GM18502 (cell line): ENCODE measurements around the gene PSME4.
"Not testable (repeated sequence)": the region's sequence is repeated elsewhere in the genome, so short reads cannot be mapped to it uniquely, and the experiment has no call there.

Source experiments
- ATAC-seq: cut with Tn5 transposase; IDR thresholded peaks from one replicate; pipeline ENCODE4 v1.9.1; 2021; ENCODE audit warnings: mild to moderate bottlenecking; ENCODE audit not compliant: unreplicated experiment, poor library complexity

Gene PSME4

GRCh38 chr2:53886406-53887280 is 84.2 kb downstream of the PSME4 start:
- ATAC-seq, result no peak

GRCh38 chr2:53884883-53885282 is 85.9 kb downstream of the PSME4 start:
- ATAC-seq, result no peak

GRCh38 chr2:53881986-53882385 is 88.8 kb downstream of the PSME4 start:
- no peak for ATAC-seq

GRCh38 chr2:53881360-53881759 is 89.4 kb downstream of the PSME4 start:
- ATAC-seq, result no peak

GRCh38 chr2:53880756-53881155 is 90.0 kb downstream of the PSME4 start:
- no peak for ATAC-seq

GRCh38 chr2:53877556-53877955 is 93.2 kb downstream of the PSME4 start:
- no peak for ATAC-seq

- no peak for ATAC-seq
Measured at GRCh38 chr2:53877112-53877511, 93.7 kb downstream of the PSME4 start.

- ATAC-seq, result no peak
Measured at GRCh38 chr2:53874401-53874950, 96.3 kb downstream of the PSME4 start.

- no peak for ATAC-seq
Measured at GRCh38 chr2:53867773-53868172, 103.0 kb downstream of the PSME4 start.

GRCh38 chr2:53867169-53867568 is 103.6 kb downstream of the PSME4 start:
- no peak for ATAC-seq

GRCh38 chr2:53865962-53866361 is 104.8 kb downstream of the PSME4 start:
- ATAC-seq, result no peak

- ATAC-seq, result no peak
Measured at GRCh38 chr2:53865264-53865663, 105.5 kb downstream of the PSME4 start.

- no peak for ATAC-seq
Measured at GRCh38 chr2:53863538-53864227, 107.1 kb downstream of the PSME4 start.

- no peak for ATAC-seq
Measured at GRCh38 chr2:53861824-53862223, 109.0 kb downstream of the PSME4 start.

GRCh38 chr2:53859206-53860181 is 111.3 kb downstream of the PSME4 start, which contains the start of gene GPR75:
Gene GPR75, minus strand, starts transcription at chr2:53859967. Its CDS starts 5,211 bp downstream, at chr2:53854756.
- no peak for ATAC-seq

- ATAC-seq, result no peak
Measured at GRCh38 chr2:53856272-53856671, 114.5 kb downstream of the PSME4 start.

GRCh38 chr2:53854678-53855077 is 116.1 kb downstream of the PSME4 start:
- no peak for ATAC-seq

- no peak for ATAC-seq
Measured at GRCh38 chr2:53852532-53852931, 118.3 kb downstream of the PSME4 start.

- not testable (repeated sequence) for ATAC-seq
Measured at GRCh38 chr2:53851052-53851757, 119.6 kb downstream of the PSME4 start.
